HL-60/S4 (cell line): ENCODE measurements around the gene ZBED5.
"Not testable (repeated sequence)": the region's sequence is repeated elsewhere in the genome, so short reads cannot be mapped to it uniquely, and the experiment has no call there.

Source experiments
- in situ Hi-C: fragments of 300-500 bp; cut with MboI; formaldehyde crosslinking; loops from 2 replicates; pipeline ENCODE4 v1.14.3; 2022; ENCODE audit warnings: low sequenced_read_pairs

Gene ZBED5

GRCh38 chr11:10857709-10858438 lies at the start of gene ZBED5:
TSS of gene ZBED5 (minus strand) at chr11:10858053. CDS start at chr11:10854945, 3,108 bp downstream.
- in situ Hi-C loops: no loop called here

- in situ Hi-C loops: no loop called here
Measured at GRCh38 chr11:10906521-10906920, 48.7 kb upstream of the ZBED5 start.

GRCh38 chr11:10902301-10903063 lies 44.6 kb upstream of the ZBED5 start:
- in situ Hi-C loops: no loop called here

GRCh38 chr11:10900681-10901415 lies 43.0 kb upstream of the ZBED5 start:
- in situ Hi-C loops: no loop called here

- in situ Hi-C loops: no loop called here
Measured at GRCh38 chr11:10899121-10899830, 41.4 kb upstream of the ZBED5 start.

- in situ Hi-C loops: no loop called here
Measured at GRCh38 chr11:10898763-10899025, 40.8 kb upstream of the ZBED5 start.

GRCh38 chr11:10898003-10898762 lies 40.3 kb upstream of the ZBED5 start:
- in situ Hi-C loops: no loop called here

GRCh38 chr11:10897150-10897549 lies 39.3 kb upstream of the ZBED5 start:
- in situ Hi-C loops: no loop called here

GRCh38 chr11:10896493-10896892 lies 38.6 kb upstream of the ZBED5 start:
- in situ Hi-C loops: no loop called here

GRCh38 chr11:10895285-10895684 lies 37.4 kb upstream of the ZBED5 start:
- in situ Hi-C loops: no loop called here

- in situ Hi-C loops: no loop called here
Measured at GRCh38 chr11:10894666-10895065, 36.8 kb upstream of the ZBED5 start.

- in situ Hi-C loops: no loop called here
Measured at GRCh38 chr11:10893714-10894151, 35.9 kb upstream of the ZBED5 start.

- in situ Hi-C loops: no loop called here
Measured at GRCh38 chr11:10892250-10892649, 34.4 kb upstream of the ZBED5 start.

- in situ Hi-C loops: no loop called here
Measured at GRCh38 chr11:10891151-10891720, 33.4 kb upstream of the ZBED5 start.

GRCh38 chr11:10890083-10890482 lies 32.2 kb upstream of the ZBED5 start:
- in situ Hi-C loops: not testable (repeated sequence)

- in situ Hi-C loops: no loop called here
Measured at GRCh38 chr11:10887307-10887706, 29.5 kb upstream of the ZBED5 start.

- in situ Hi-C loops: no loop called here
Measured at GRCh38 chr11:10886652-10887250, 28.9 kb upstream of the ZBED5 start.

GRCh38 chr11:10885703-10886363 lies 28.0 kb upstream of the ZBED5 start:
- in situ Hi-C loops: no loop called here

GRCh38 chr11:10884292-10884691 lies 26.4 kb upstream of the ZBED5 start:
- in situ Hi-C loops: not testable (repeated sequence)
